Thoracic aorta (tissue), 2 donors: ENCODE measurements around the gene PDE9A. TPM values are rescaled to one million over a fixed set of nuclear protein-coding genes. Genes with fewer than 3 reads are reported as not detected.

ENCODE experiments used
- ATAC-seq: fragments of 150-250 bp; one replicate; pipeline ENCODE4 v1.8.0; 2017; ENCODE audit warnings: low read depth; ENCODE audit not compliant: insufficient number of reproducible peaks, low FRiP score
- DNase-seq: peaks from one replicate; pipeline ENCODE4 v3.0.0-alpha.2; 2020; ENCODE audit warnings: low spot score
- H3K27ac ChIP-seq, 2 donors: fragments of 200-600 bp; sonication (generic); 1 replicate in 1 of 2; 2 replicates in 1 of 2; pipeline ENCODE4 v1.5.1; 2016; ENCODE audit warnings: mild to moderate bottlenecking in 2 of 2, moderate library complexity in 2 of 2
- H3K27me3 ChIP-seq: fragments of 200-600 bp; sonication (generic); replicated peaks from 2 replicates; pipeline ENCODE4 v1.6.0; 2016; ENCODE audit warnings: mild to moderate bottlenecking; ENCODE audit not compliant: insufficient read depth
- H3K36me3 ChIP-seq: fragments of 200-600 bp; sonication (generic); one replicate; pipeline ENCODE4 v1.5.1; 2016
- H3K4me1 ChIP-seq, 2 donors: fragments of 200-600 bp; sonication (generic); 1 replicate in 1 of 2; 2 replicates in 1 of 2; pipeline versions ENCODE4 v1.5.1 to v1.6.0; 2016; ENCODE audit warnings: low read depth in 2 of 2, mild to moderate bottlenecking in 1 of 2; ENCODE audit not compliant: control insufficient read depth in 1 of 2
- H3K4me3 ChIP-seq: fragments of 200-600 bp; sonication (generic); 2 replicates; pipeline ENCODE4 v1.5.1; 2016; ENCODE audit warnings: mild to moderate bottlenecking
- H3K9me3 ChIP-seq: fragments of 200-600 bp; sonication (generic); 2 replicates; pipeline ENCODE4 v1.5.1; 2016
- CTCF ChIP-seq: fragments of 200-600 bp; sonication (generic); IDR thresholded peaks from one replicate; pipeline ENCODE4 v1.5.1; 2019; ENCODE audit warnings: antibody characterized with exemption
- total RNA-seq, 2 donors: library from RNA; depleted of rRNA; stranded (reverse); fragments of >200 nt; gene quantifications; one replicate each; pipeline versions ENCODE4 v1.1.0 to v1.2.3, GENCODE V29; 2016

PDE9A gene
- total RNA-seq, 2 donors from 2014 or later, result 4.2 to 4.7 TPM

GRCh38 chr21:42679319-42680057 lies 26.1 kb downstream of the PDE9A start:
- no peaks in the 10 kb centered on the region for H3K4me1 ChIP-seq

GRCh38 chr21:42680058-42680330 lies 26.6 kb downstream of the PDE9A start:
- H3K27me3 ChIP-seq, result no peaks in the 10 kb centered on the region
- H3K4me1 ChIP-seq, result no peaks in the 10 kb centered on the region
- H3K27ac ChIP-seq, result no peak overlapping the region
- H3K9me3 ChIP-seq, result no peaks in the 10 kb centered on the region
- DNase-seq, result no peak
- H3K4me3 ChIP-seq, result no peak overlapping the region
- no peak for ATAC-seq
- H3K36me3 ChIP-seq, result no peaks in the 10 kb centered on the region
- no peak for TF ChIP-seq CTCF

More at GRCh38 chr21:42679319-42680057, 26.1 kb downstream of the PDE9A start:
- no peak overlapping the region for H3K27ac ChIP-seq
- no peak for TF ChIP-seq CTCF
- DNase-seq (no peak), ATAC-seq (no peak)
- no peaks in the 10 kb centered on the region for H3K36me3 ChIP-seq
- H3K27me3 ChIP-seq, result no peaks in the 10 kb centered on the region
- H3K4me3 ChIP-seq, result no peak overlapping the region
- H3K9me3 ChIP-seq, result no peaks in the 10 kb centered on the region

GRCh38 chr21:42680429-42680828 lies 27.0 kb downstream of the PDE9A start:
- Histone ChIP-seq H3K4me3 (no peak overlapping the region), H3K4me1 (no peaks in the 10 kb centered on the region), H3K9me3 (no peaks in the 10 kb centered on the region), H3K27me3 (no peaks in the 10 kb centered on the region), H3K27ac (no peak overlapping the region), H3K36me3 (no peaks in the 10 kb centered on the region)
- TF ChIP-seq CTCF, result no peak
- DNase-seq, result no peak
- ATAC-seq, result no peak

- Histone ChIP-seq H3K27ac (no peak overlapping the region), H3K27me3 (no peaks in the 10 kb centered on the region), H3K36me3 (no peaks in the 10 kb centered on the region), H3K4me3 (no peak overlapping the region), H3K4me1 (no peaks in the 10 kb centered on the region), H3K9me3 (no peaks in the 10 kb centered on the region)
- no peak for TF ChIP-seq CTCF
- ATAC-seq (no peak), DNase-seq (no peak)
Observed at GRCh38 chr21:42681296-42682206, 28.1 kb downstream of the PDE9A start.

GRCh38 chr21:42682661-42683210 lies 29.3 kb downstream of the PDE9A start:
- Histone ChIP-seq H3K27me3 (no peaks in the 10 kb centered on the region), H3K36me3 (no peaks in the 10 kb centered on the region), H3K9me3 (no peaks in the 10 kb centered on the region), H3K4me1 (no peaks in the 10 kb centered on the region), H3K27ac (no peak overlapping the region), H3K4me3 (no peak overlapping the region)
- TF ChIP-seq CTCF, result no peak
- DNase-seq (no peak), ATAC-seq (no peak)
